Upper lobe of left lung (tissue), 6 donors: Measurements from ENCODE around the gene PI4KB. TPM values are rescaled to one million over a fixed set of nuclear protein-coding genes. Genes with fewer than 3 reads are reported as not detected.

Source experiments
- ATAC-seq, 2 donors: fragments of 200-7000 bp; cut with Tn5 transposase; one replicate each; pipeline ENCODE4 v1.9.1; 2022; ENCODE audit warnings: mild to moderate bottlenecking in 2 of 2, moderate library complexity in 2 of 2; ENCODE audit not compliant: low FRiP score in 2 of 2
- DNase-seq, 2 donors: peaks; one replicate each; pipeline ENCODE4 v3.0.0-alpha.2; 2019 to 2020
- H3K27ac ChIP-seq, 4 donors: fragments of 200-600 bp; sonication (generic); one replicate each; pipeline ENCODE4 v1.5.1; 2016 to 2019
- H3K27me3 ChIP-seq, 4 donors: fragments of 200-600 bp; sonication (generic); one replicate each; pipeline ENCODE4 v1.5.1; 2017 to 2019
- H3K36me3 ChIP-seq, 4 donors: fragments of 200-600 bp; sonication (generic); one replicate each; pipeline ENCODE4 v1.5.1; 2016 to 2019
- H3K4me1 ChIP-seq, 4 donors: fragments of 200-600 bp; sonication (generic); one replicate each; pipeline ENCODE4 v1.5.1; 2018 to 2019
- H3K4me3 ChIP-seq, 4 donors: fragments of 200-600 bp; sonication (generic); one replicate each; pipeline ENCODE4 v1.5.1; 2017 to 2019; ENCODE audit warnings: mild to moderate bottlenecking in 2 of 4, moderate library complexity in 1 of 4
- H3K9me3 ChIP-seq, 4 donors: fragments of 200-600 bp; sonication (generic); one replicate each; pipeline ENCODE4 v1.5.1; 2018 to 2019
- CTCF ChIP-seq, 6 experiments: fragments of 450-650 bp in 4 of 6; fragments of 200-600 bp in 2 of 6; sonication (generic) in 2 of 6; IDR thresholded peaks; one replicate each; pipeline ENCODE4 v1.5.1; 2016 to 2019; ENCODE audit warnings: antibody characterized with exemption in 6 of 6
- EP300 ChIP-seq, 4 donors: sonication (generic); formaldehyde crosslinking; IDR thresholded peaks; one replicate each; pipeline ENCODE4 v1.5.1; 2017; ENCODE audit warnings: antibody characterized with exemption in 4 of 4, control low read depth in 2 of 4
- POLR2A ChIP-seq, 4 donors: fragments of 450-650 bp; IDR thresholded peaks; one replicate each; pipeline ENCODE4 v1.5.1; 2016 to 2017; ENCODE audit warnings: antibody characterized with exemption in 4 of 4, mild to moderate bottlenecking in 2 of 4
- POLR2AphosphoS5 ChIP-seq, 2 donors: sonication (generic); formaldehyde crosslinking; IDR thresholded peaks; one replicate each; pipeline ENCODE4 v1.5.1; 2017; ENCODE audit warnings: antibody characterized with exemption in 2 of 2
- WGBS, 2 donors: methylation state at CpG; one replicate each; pipeline ENCODE4 v1.1.5; 2017 to 2018; 5-methylcytosine and 5-hydroxymethylcytosine counted together
- total RNA-seq, 6 donors: library from RNA; depleted of rRNA in 4 of 6; stranded (reverse); fragments of >200 nt in 4 of 6; gene quantifications; one replicate each; pipeline versions ENCODE4 v1.1.0 to v1.2.1, GENCODE V29; 2016 to 2021
- donor health status: DM: no; HTN: no; CAD: no; lungs with moderate emphysema.
- donor health status: DM: no; HTN: yes; CAD: no; lungs with severe emphysema.

PI4KB gene
- total RNA-seq, 6 donors from 2014 or later = 41.3 to 127 (median 64.0) TPM

DNA sequence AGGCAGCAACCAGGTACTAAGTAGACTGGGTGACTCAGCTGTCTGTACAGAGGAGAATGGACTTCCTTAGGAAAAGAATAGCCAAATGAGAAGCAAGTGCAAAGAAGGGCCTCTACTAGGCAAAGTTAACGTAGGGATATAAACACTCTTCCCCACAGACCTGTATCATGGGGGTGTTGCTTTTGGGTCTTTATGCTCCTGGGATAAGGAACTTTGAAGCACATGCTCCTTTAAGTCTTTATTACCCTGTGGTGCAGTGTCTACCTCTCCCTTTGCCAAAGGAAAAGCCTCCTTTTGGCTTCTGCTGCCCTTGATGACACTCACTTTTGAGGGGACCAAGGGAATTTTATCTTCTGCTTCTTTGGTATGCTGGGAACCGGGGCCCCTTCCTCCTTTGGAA lies 14.8 kb upstream of the PI4KB start:
- Histone ChIP-seq H3K27ac (peak overlapping the region in 2 of 4 donors; percentile 25 to 26), H3K36me3 (peaks cover 0 to 29% (median 18%) of the 10 kb centered on the region in 4 donors), H3K4me1 (peaks cover 9 to 15% (median 12%) of the 10 kb centered on the region in 4 donors), H3K4me3 (no peak overlapping the region), H3K9me3 (no peaks in the 10 kb centered on the region), H3K27me3 (no peaks in the 10 kb centered on the region)
- 75% methylated on average over 2 of the region's 2 CpGs for WGBS, 2 donors
- TF ChIP-seq POLR2AphosphoS5 (IDR thresholded peaks at IDR 0.05) = no peak
- no peak for TF ChIP-seq POLR2A (IDR thresholded peaks at IDR 0.05)
- TF ChIP-seq EP300 (IDR thresholded peaks at IDR 0.05) = no peak
- TF ChIP-seq CTCF (IDR thresholded peaks at IDR 0.05) = no peak
- no peak for ATAC-seq
- DNase-seq = no peak

GRCh38 chr1:151340870-151341754 lies 13.9 kb upstream of the PI4KB start:
- no peak overlapping the region for H3K4me3 ChIP-seq
- 37 to 38% methylated on average over 7 of the region's 7 CpGs for WGBS, 2 donors
- TF ChIP-seq POLR2AphosphoS5 (IDR thresholded peaks at IDR 0.05) (no peak), CTCF (IDR thresholded peaks at IDR 0.05) (peak; percentile 55 to 77 (median 72)), POLR2A (IDR thresholded peaks at IDR 0.05) (no peak)
- H3K9me3 ChIP-seq = no peaks in the 10 kb centered on the region
- ATAC-seq (peak; percentile 77 to 93), DNase-seq (peak in 1 of 2 donors; percentile 42)
- peak overlapping the region in 1 of 4 donors; percentile 25 for H3K27ac ChIP-seq
- H3K4me1 ChIP-seq = peaks cover 5 to 10% (median 7%) of the 10 kb centered on the region in 4 donors
- peaks cover 0 to 29% (median 18%) of the 10 kb centered on the region in 4 donors for H3K36me3 ChIP-seq
- H3K27me3 ChIP-seq = no peaks in the 10 kb centered on the region

DNA sequence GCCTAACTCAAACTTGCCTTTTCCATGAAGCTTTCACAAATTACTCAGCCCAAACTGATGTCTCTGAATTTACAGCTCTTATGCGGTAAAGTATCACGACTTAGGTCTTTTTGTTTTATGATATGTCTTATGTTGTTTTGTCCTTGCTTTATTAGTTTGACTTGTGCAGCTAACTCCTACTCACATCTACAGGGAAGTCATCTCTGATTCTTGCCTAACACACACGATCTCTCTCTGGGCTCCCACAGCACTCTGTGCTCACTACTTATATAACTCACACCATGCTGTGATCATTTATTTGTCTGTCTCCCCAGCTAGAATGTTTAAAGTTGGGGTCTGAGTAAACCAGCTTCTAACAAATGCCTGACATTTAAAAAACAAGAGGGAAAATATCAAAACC lies 9.3 kb upstream of the PI4KB start:
- ATAC-seq (no peak), DNase-seq (no peak)
- H3K27me3 ChIP-seq = no peaks in the 10 kb centered on the region
- H3K4me1 ChIP-seq = peaks cover 0 to 5% (median 1%) of the 10 kb centered on the region in 4 donors
- H3K9me3 ChIP-seq = no peaks in the 10 kb centered on the region
- H3K36me3 ChIP-seq = no peaks in the 10 kb centered on the region
- no peak for TF ChIP-seq CTCF (IDR thresholded peaks at IDR 0.05)
- no peak for TF ChIP-seq EP300 (IDR thresholded peaks at IDR 0.05)
- no peak for TF ChIP-seq POLR2AphosphoS5 (IDR thresholded peaks at IDR 0.05)
- TF ChIP-seq POLR2A (IDR thresholded peaks at IDR 0.05) = no peak
- 89 to 95% methylated on average over 3 of the region's 3 CpGs for WGBS, 2 donors
- no peak overlapping the region for H3K27ac ChIP-seq
- H3K4me3 ChIP-seq = no peak overlapping the region

DNA sequence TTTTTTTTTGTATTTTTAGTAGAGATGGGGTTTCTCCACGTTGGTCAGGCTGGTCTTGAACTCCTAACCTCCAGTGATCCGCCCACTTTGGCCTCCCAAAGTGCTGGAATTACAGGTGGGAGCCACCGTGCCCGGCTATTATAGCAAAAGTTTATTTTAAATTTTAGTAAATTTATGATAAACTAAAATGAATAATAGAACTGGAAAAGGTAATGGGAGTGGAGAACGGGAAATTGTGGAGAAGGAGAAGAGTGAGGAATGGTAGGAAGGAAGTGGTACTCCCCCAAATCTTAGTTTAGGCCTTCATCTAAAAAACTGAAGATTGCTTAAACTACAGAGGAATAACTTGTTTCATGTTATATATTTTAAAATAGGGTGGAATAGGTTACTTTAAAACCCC lies 7.6 kb upstream of the PI4KB start:
- Histone ChIP-seq H3K4me1 (no peaks in the 10 kb centered on the region), H3K4me3 (no peak overlapping the region), H3K36me3 (no peaks in the 10 kb centered on the region), H3K9me3 (no peaks in the 10 kb centered on the region), H3K27me3 (no peaks in the 10 kb centered on the region), H3K27ac (no peak overlapping the region)
- no peak for ATAC-seq
- TF ChIP-seq POLR2A (IDR thresholded peaks at IDR 0.05) = no peak
- no peak for TF ChIP-seq CTCF (IDR thresholded peaks at IDR 0.05)
- no peak for TF ChIP-seq EP300 (IDR thresholded peaks at IDR 0.05)
- no peak for TF ChIP-seq POLR2AphosphoS5 (IDR thresholded peaks at IDR 0.05)
- no peak for DNase-seq
- 89 to 90% methylated on average over 5 of the region's 5 CpGs for WGBS, 2 donors
